ENCODE data around the gene PGF.

The PGF gene

GRCh38 chr14:74963705-74964271, 8.4 kb upstream of the PGF start:
- Histone ChIP-seq H3K36me3 (ENCODE audit: control insufficient read depth in 1 of 2, insufficient read depth in 2 of 2, low read length in 2 of 2) (no peaks in the 10 kb centered on the region), H3K27ac (ENCODE audit: low read length) (no peak overlapping the region)

GRCh38 chr14:74963178-74963704, 7.8 kb upstream of the PGF start:
- no peaks in the 10 kb centered on the region for H3K9me3 ChIP-seq (ENCODE audit: control insufficient read depth in 1 of 2, low read length in 2 of 2)
- no peak overlapping the region for H3K27ac ChIP-seq (ENCODE audit: low read length)
- H3K4me3 ChIP-seq (ENCODE audit: low read depth in 1 of 2, low read length in 2 of 2), result no peak overlapping the region
- H3K27me3 ChIP-seq (ENCODE audit: low read depth, low read length), result no peaks in the 10 kb centered on the region
- no peaks in the 10 kb centered on the region for H3K36me3 ChIP-seq (ENCODE audit: control insufficient read depth in 1 of 2, insufficient read depth in 2 of 2, low read length in 2 of 2)
- no peaks in the 10 kb centered on the region for H3K4me1 ChIP-seq (ENCODE audit: control insufficient read depth in 1 of 2, insufficient read depth in 2 of 2, low read length in 2 of 2)

More at GRCh38 chr14:74963705-74964271, 8.4 kb upstream of the PGF start:
- Histone ChIP-seq H3K4me1 (ENCODE audit: control insufficient read depth in 1 of 2, insufficient read depth in 2 of 2, low read length in 2 of 2) (no peaks in the 10 kb centered on the region), H3K9me3 (ENCODE audit: control insufficient read depth in 1 of 2, low read length in 2 of 2) (no peaks in the 10 kb centered on the region), H3K4me3 (ENCODE audit: low read depth in 1 of 2, low read length in 2 of 2) (no peak overlapping the region), H3K27me3 (ENCODE audit: low read depth, low read length) (no peaks in the 10 kb centered on the region)

DNA sequence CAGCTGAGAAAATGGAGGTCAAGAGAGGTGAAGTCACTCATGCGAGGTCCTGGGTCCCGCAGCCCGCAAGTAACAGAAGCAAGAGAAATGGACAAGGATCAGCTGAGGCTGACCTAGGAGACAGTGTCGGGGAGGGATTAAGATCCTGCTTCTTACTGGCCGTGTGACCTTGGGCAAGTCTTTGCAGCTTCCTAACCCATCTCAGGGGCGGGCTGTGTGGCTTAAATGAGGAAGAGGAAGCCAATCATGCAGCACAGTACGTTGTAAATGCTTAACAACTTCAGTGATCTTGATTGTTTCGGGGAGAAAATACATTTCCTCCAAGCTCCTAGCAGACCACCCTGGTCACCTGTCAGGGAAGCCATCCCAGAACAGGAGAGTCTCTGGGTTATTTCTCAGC, 7.1 kb upstream of the PGF start:
- Histone ChIP-seq H3K9me3 (ENCODE audit: control insufficient read depth in 1 of 2, low read length in 2 of 2) (no peaks in the 10 kb centered on the region), H3K4me3 (ENCODE audit: low read depth in 1 of 2, low read length in 2 of 2) (no peak overlapping the region), H3K36me3 (ENCODE audit: control insufficient read depth in 1 of 2, insufficient read depth in 2 of 2, low read length in 2 of 2) (no peaks in the 10 kb centered on the region), H3K27me3 (ENCODE audit: low read depth, low read length) (no peaks in the 10 kb centered on the region), H3K27ac (ENCODE audit: low read length) (no peak overlapping the region), H3K4me1 (ENCODE audit: control insufficient read depth in 1 of 2, insufficient read depth in 2 of 2, low read length in 2 of 2) (no peaks in the 10 kb centered on the region)

- Histone ChIP-seq H3K27ac (ENCODE audit: low read length) (no peak overlapping the region), H3K36me3 (ENCODE audit: control insufficient read depth in 1 of 2, insufficient read depth in 2 of 2, low read length in 2 of 2) (no peaks in the 10 kb centered on the region), H3K27me3 (ENCODE audit: low read depth, low read length) (no peaks in the 10 kb centered on the region), H3K9me3 (ENCODE audit: control insufficient read depth in 1 of 2, low read length in 2 of 2) (no peaks in the 10 kb centered on the region), H3K4me1 (ENCODE audit: control insufficient read depth in 1 of 2, insufficient read depth in 2 of 2, low read length in 2 of 2) (no peaks in the 10 kb centered on the region), H3K4me3 (ENCODE audit: low read depth in 1 of 2, low read length in 2 of 2) (no peak overlapping the region)
Observed at GRCh38 chr14:74962046-74962445, 6.6 kb upstream of the PGF start.

GRCh38 chr14:74961238-74961911, 6.0 kb upstream of the PGF start:
- H3K4me3 ChIP-seq (ENCODE audit: low read depth in 1 of 2, low read length in 2 of 2), result no peak overlapping the region
- no peak overlapping the region for H3K27ac ChIP-seq (ENCODE audit: low read length)
- H3K27me3 ChIP-seq (ENCODE audit: low read depth, low read length), result no peaks in the 10 kb centered on the region
- no peaks in the 10 kb centered on the region for H3K36me3 ChIP-seq (ENCODE audit: control insufficient read depth in 1 of 2, insufficient read depth in 2 of 2, low read length in 2 of 2)
- no peaks in the 10 kb centered on the region for H3K4me1 ChIP-seq (ENCODE audit: control insufficient read depth in 1 of 2, insufficient read depth in 2 of 2, low read length in 2 of 2)
- H3K9me3 ChIP-seq (ENCODE audit: control insufficient read depth in 1 of 2, low read length in 2 of 2), result no peaks in the 10 kb centered on the region

GRCh38 chr14:74960736-74961135, 5.3 kb upstream of the PGF start:
- Histone ChIP-seq H3K27me3 (ENCODE audit: low read depth, low read length) (no peaks in the 10 kb centered on the region), H3K9me3 (ENCODE audit: control insufficient read depth in 1 of 2, low read length in 2 of 2) (no peaks in the 10 kb centered on the region), H3K4me1 (ENCODE audit: control insufficient read depth in 1 of 2, insufficient read depth in 2 of 2, low read length in 2 of 2) (no peaks in the 10 kb centered on the region), H3K27ac (ENCODE audit: low read length) (no peak overlapping the region), H3K36me3 (ENCODE audit: control insufficient read depth in 1 of 2, insufficient read depth in 2 of 2, low read length in 2 of 2) (no peaks in the 10 kb centered on the region), H3K4me3 (ENCODE audit: low read depth in 1 of 2, low read length in 2 of 2) (no peak overlapping the region)

DNA sequence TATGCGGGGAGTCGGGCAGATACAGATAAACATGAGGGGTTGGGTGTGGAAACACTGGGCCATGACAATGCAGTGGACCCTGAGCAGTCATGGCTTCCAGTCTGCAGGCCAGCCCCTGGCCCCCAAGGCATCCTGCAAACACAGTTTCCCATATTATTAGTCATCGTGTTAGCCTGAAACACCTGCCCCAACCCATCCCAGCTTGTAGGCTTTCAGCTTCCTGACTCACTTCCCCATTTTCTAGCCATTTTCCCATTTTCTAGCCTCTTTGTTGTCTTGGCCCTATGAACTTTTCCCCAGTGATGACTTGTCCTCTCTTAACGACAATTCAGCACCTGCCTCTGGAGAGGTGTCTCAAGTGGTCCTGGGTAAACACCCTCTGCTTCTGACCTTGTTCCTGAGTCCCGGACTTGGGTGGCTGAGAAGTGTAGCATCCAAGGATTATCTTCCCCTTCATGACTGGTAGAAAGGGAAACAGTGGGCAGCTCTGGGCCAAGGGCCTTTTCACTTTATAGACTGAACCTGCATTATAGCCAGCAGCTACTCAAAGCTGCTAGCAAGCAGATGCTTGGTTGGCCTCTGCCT, 4.3 kb upstream of the PGF start:
- Histone ChIP-seq H3K4me1 (ENCODE audit: control insufficient read depth in 1 of 2, insufficient read depth in 2 of 2, low read length in 2 of 2) (peaks cover 0 to 6% of the 10 kb centered on the region in 2 donors), H3K4me3 (ENCODE audit: low read depth in 1 of 2, low read length in 2 of 2) (no peak overlapping the region), H3K27me3 (ENCODE audit: low read depth, low read length) (no peaks in the 10 kb centered on the region), H3K27ac (ENCODE audit: low read length) (no peak overlapping the region), H3K36me3 (ENCODE audit: control insufficient read depth in 1 of 2, insufficient read depth in 2 of 2, low read length in 2 of 2) (no peaks in the 10 kb centered on the region), H3K9me3 (ENCODE audit: control insufficient read depth in 1 of 2, low read length in 2 of 2) (no peaks in the 10 kb centered on the region)

DNA sequence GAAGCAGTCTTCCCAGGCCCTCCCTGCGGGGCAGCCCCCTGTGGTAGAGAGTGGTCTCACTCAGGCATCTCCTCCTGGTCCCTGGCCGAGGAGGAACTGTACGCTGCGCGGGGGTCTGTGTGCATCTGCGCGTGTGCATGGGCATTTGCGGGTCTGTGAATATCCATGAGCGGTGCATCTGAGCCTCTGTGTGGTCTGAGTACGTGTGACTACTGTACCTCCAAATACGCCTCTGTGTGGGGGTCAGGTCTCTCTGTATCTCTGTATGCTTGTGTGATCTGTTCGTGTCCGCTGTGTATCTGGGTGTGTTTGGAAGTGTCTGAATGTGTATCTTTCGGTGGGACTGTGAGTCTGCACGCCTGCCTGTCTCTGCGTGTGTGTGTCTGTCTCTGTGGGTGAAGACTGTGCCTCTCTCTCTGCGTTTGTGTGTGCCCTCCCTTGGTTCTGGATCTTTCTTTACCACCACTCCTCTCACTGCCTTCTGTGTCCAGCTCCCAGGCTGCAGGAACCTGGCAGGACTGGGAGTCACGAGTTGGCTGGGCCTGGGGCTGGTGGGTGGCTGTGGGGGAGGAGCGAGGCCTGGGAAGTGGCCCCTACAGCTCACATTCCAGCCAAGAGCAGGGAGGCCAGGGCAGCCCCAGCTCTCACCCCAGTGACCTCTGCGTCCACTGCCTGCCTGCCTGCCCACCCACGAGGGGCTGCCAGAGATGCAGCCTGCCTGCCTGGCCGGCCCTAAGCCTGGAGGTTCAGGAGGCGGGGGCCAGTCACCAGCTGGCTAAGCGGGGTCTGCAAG, 1.1 kb upstream of the PGF start:
- H3K4me3 ChIP-seq (ENCODE audit: low read depth in 1 of 2, low read length in 2 of 2), result no peak overlapping the region

DNA sequence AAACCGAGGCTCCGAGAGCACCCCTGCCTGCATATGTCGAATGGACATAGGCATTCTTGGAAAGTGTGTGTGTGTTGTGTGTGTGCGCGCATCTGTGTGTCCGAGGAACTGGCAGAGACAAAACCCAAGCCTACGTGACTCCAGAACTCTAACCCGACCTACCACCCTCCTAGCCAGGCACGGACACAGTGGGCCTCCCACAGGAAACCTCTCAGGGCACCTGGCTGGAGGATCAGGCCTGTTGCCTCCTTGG, 556 bp upstream of the PGF start:
- Histone ChIP-seq H3K27me3 (ENCODE audit: low read depth, low read length) (peaks cover 4% of the 10 kb centered on the region), H3K4me1 (ENCODE audit: control insufficient read depth in 1 of 2, insufficient read depth in 2 of 2, low read length in 2 of 2) (peaks cover 0 to 15% of the 10 kb centered on the region in 2 donors), H3K27ac (ENCODE audit: low read length) (no peak overlapping the region), H3K36me3 (ENCODE audit: control insufficient read depth in 1 of 2, insufficient read depth in 2 of 2, low read length in 2 of 2) (no peaks in the 10 kb centered on the region), H3K9me3 (ENCODE audit: control insufficient read depth in 1 of 2, low read length in 2 of 2) (no peaks in the 10 kb centered on the region), H3K4me3 (ENCODE audit: low read depth in 1 of 2, low read length in 2 of 2) (peak overlapping the region in 1 of 2 donors; percentile 68)

More for the DNA sequence above, 1.1 kb upstream of the PGF start:
- H3K27ac ChIP-seq (ENCODE audit: low read length), result no peak overlapping the region
- no peaks in the 10 kb centered on the region for H3K9me3 ChIP-seq (ENCODE audit: control insufficient read depth in 1 of 2, low read length in 2 of 2)
- peaks cover 4% of the 10 kb centered on the region for H3K27me3 ChIP-seq (ENCODE audit: low read depth, low read length)
- no peaks in the 10 kb centered on the region for H3K36me3 ChIP-seq (ENCODE audit: control insufficient read depth in 1 of 2, insufficient read depth in 2 of 2, low read length in 2 of 2)
- H3K4me1 ChIP-seq (ENCODE audit: control insufficient read depth in 1 of 2, insufficient read depth in 2 of 2, low read length in 2 of 2), result peaks cover 0 to 15% of the 10 kb centered on the region in 2 donors

DNA sequence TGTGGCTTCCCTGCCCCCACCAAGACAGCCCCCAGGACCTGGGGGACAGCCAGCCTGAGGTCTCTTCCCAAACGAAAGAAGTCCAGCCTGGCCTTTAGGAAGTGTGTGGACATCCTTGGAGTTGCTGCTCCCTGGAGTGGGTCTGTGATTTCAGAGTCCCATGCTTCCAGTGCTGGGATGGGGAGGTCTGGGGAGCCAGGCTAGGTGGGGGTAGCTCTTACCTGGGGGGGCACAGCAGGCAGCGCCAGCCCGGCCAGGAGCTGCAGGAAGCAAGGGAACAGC, 509 bp downstream of the PGF start:
- Histone ChIP-seq H3K4me3 (ENCODE audit: low read depth in 1 of 2, low read length in 2 of 2) (peak overlapping the region; percentile 44 to 68), H3K36me3 (ENCODE audit: control insufficient read depth in 1 of 2, insufficient read depth in 2 of 2, low read length in 2 of 2) (no peaks in the 10 kb centered on the region), H3K4me1 (ENCODE audit: control insufficient read depth in 1 of 2, insufficient read depth in 2 of 2, low read length in 2 of 2) (peaks cover 0 to 15% of the 10 kb centered on the region in 2 donors), H3K9me3 (ENCODE audit: control insufficient read depth in 1 of 2, low read length in 2 of 2) (no peaks in the 10 kb centered on the region), H3K27ac (ENCODE audit: low read length) (no peak overlapping the region), H3K27me3 (ENCODE audit: low read depth, low read length) (peaks cover 8% of the 10 kb centered on the region)

DNA sequence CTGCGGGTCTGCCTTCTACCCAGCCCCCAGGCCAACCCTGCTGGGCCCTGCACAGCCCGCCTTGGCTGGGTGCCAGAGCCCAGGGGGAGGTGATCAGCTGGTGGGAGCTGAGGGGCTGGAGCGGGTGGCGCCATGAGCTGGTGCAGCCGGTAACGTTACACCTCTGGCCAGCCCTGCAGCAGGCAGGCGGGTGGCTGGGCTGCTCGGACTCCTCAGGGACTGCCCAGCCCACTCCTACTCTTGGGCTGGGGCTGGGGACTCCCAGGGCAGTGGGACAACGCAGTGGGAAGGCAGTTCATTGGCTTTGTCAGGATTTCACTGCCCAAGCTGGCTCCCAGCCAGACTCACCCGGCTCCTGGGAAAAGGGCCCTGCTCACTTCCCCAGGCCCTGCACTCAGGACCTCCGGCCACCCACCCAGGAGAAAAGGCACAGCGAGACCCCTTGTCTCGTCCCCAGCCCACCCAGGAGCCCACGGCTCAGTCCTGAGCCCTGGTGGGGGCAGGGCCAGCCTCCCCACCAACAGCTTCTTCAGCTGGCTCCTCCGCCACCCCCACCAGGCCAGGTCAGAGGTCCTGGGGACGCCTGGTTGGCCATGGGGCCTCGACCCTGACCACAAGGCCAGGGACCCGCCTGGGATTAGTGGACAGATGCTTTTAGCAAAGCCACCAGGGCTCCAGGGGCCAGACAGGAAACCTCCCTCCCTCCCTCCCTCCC, 1.0 kb downstream of the PGF start:
- H3K4me1 ChIP-seq (ENCODE audit: control insufficient read depth in 1 of 2, insufficient read depth in 2 of 2, low read length in 2 of 2), result peaks cover 0 to 15% of the 10 kb centered on the region in 2 donors
- H3K4me3 ChIP-seq (ENCODE audit: low read depth in 1 of 2, low read length in 2 of 2), result peak overlapping the region; percentile 44 to 68
- no peak overlapping the region for H3K27ac ChIP-seq (ENCODE audit: low read length)
- H3K9me3 ChIP-seq (ENCODE audit: control insufficient read depth in 1 of 2, low read length in 2 of 2), result no peaks in the 10 kb centered on the region
- H3K36me3 ChIP-seq (ENCODE audit: control insufficient read depth in 1 of 2, insufficient read depth in 2 of 2, low read length in 2 of 2), result no peaks in the 10 kb centered on the region
- peaks cover 8% of the 10 kb centered on the region for H3K27me3 ChIP-seq (ENCODE audit: low read depth, low read length)
